ENCODE measurements around the gene DCLK1. TPM values are rescaled to one million over a fixed set of nuclear protein-coding genes. Genes with fewer than 3 reads are reported as not detected.

DCLK1 gene
- total RNA-seq, 1 donor from 2014 or later, result 3.9 TPM

GRCh38 chr13:35743165-35743564, 388.0 kb downstream of the DCLK1 start:
- Mint-ChIP-seq H3K4me1 (ENCODE audit: low read depth) (peaks cover 8% of the 10 kb centered on the region), H3K4me3 (ENCODE audit: low read depth) (no peak overlapping the region), H3K9me3 (ENCODE audit: low read depth) (no peaks in the 10 kb centered on the region), H3K27me3 (no peaks in the 10 kb centered on the region), H3K27ac (no peak overlapping the region), H3K36me3 (ENCODE audit: insufficient read depth) (no peaks in the 10 kb centered on the region)
- TF ChIP-seq CTCF (IDR thresholded peaks at IDR 0.05; ENCODE audit: unreplicated experiment), result no peak
- no peak for DNase-seq (ENCODE audit: low spot score, unreplicated experiment)

- no peak overlapping the region for H3K4me3 Mint-ChIP-seq (ENCODE audit: low read depth)
- no peaks in the 10 kb centered on the region for H3K27me3 Mint-ChIP-seq
- TF ChIP-seq CTCF (IDR thresholded peaks at IDR 0.05; ENCODE audit: unreplicated experiment), result no peak
- peaks cover 8% of the 10 kb centered on the region for H3K4me1 Mint-ChIP-seq (ENCODE audit: low read depth)
- H3K36me3 Mint-ChIP-seq (ENCODE audit: insufficient read depth), result no peaks in the 10 kb centered on the region
- no peak overlapping the region for H3K27ac Mint-ChIP-seq
- no peak for DNase-seq (ENCODE audit: low spot score, unreplicated experiment)
- H3K9me3 Mint-ChIP-seq (ENCODE audit: low read depth), result no peaks in the 10 kb centered on the region
Measured at GRCh38 chr13:35741657-35742056, 389.5 kb downstream of the DCLK1 start.

GRCh38 chr13:35736876-35737275, 394.3 kb downstream of the DCLK1 start:
- Mint-ChIP-seq H3K4me1 (ENCODE audit: low read depth) (no peaks in the 10 kb centered on the region), H3K4me3 (ENCODE audit: low read depth) (no peak overlapping the region), H3K36me3 (ENCODE audit: insufficient read depth) (no peaks in the 10 kb centered on the region), H3K9me3 (ENCODE audit: low read depth) (no peaks in the 10 kb centered on the region), H3K27me3 (peaks cover 3% of the 10 kb centered on the region), H3K27ac (no peak overlapping the region)
- no peak for TF ChIP-seq CTCF (IDR thresholded peaks at IDR 0.05; ENCODE audit: unreplicated experiment)
- no peak for DNase-seq (ENCODE audit: low spot score, unreplicated experiment)

- no peaks in the 10 kb centered on the region for H3K36me3 Mint-ChIP-seq (ENCODE audit: insufficient read depth)
- H3K27me3 Mint-ChIP-seq, result peaks cover 3% of the 10 kb centered on the region
- H3K9me3 Mint-ChIP-seq (ENCODE audit: low read depth), result no peaks in the 10 kb centered on the region
- no peak overlapping the region for H3K4me3 Mint-ChIP-seq (ENCODE audit: low read depth)
- no peak for TF ChIP-seq CTCF (IDR thresholded peaks at IDR 0.05; ENCODE audit: unreplicated experiment)
- H3K27ac Mint-ChIP-seq, result peak overlapping the region; percentile 34
- H3K4me1 Mint-ChIP-seq (ENCODE audit: low read depth), result no peaks in the 10 kb centered on the region
- no peak for DNase-seq (ENCODE audit: low spot score, unreplicated experiment)
Measured at GRCh38 chr13:35733827-35734226, 397.4 kb downstream of the DCLK1 start.

GRCh38 chr13:35732565-35732964, 398.6 kb downstream of the DCLK1 start:
- TF ChIP-seq CTCF (IDR thresholded peaks at IDR 0.05; ENCODE audit: unreplicated experiment), result no peak
- Mint-ChIP-seq H3K9me3 (ENCODE audit: low read depth) (no peaks in the 10 kb centered on the region), H3K4me3 (ENCODE audit: low read depth) (no peak overlapping the region), H3K4me1 (ENCODE audit: low read depth) (no peaks in the 10 kb centered on the region), H3K27me3 (peaks cover 3% of the 10 kb centered on the region), H3K27ac (no peak overlapping the region), H3K36me3 (ENCODE audit: insufficient read depth) (no peaks in the 10 kb centered on the region)
- no peak for DNase-seq (ENCODE audit: low spot score, unreplicated experiment)
